HG02981 (cell line): ENCODE data around the gene UBXN11.

Experiments
- ATAC-seq: cut with Tn5 transposase; IDR thresholded peaks from one replicate; pipeline ENCODE4 v1.9.1; 2021; ENCODE audit warnings: mild to moderate bottlenecking, moderate library complexity; ENCODE audit not compliant: unreplicated experiment

Gene UBXN11

GRCh38 chr1:26306290-26307229, at the start of gene UBXN11:
UBXN11 (minus strand) TSS chr1:26306636; CDS start chr1:26302883, 3,753 bp downstream.
- ATAC-seq = peak; percentile 98

- ATAC-seq = no peak
These were observed 49.7 kb upstream of the UBXN11 start for GRCh38 chr1:26356106-26356505.

- no peak for ATAC-seq
These were observed 48.5 kb upstream of the UBXN11 start for GRCh38 chr1:26354972-26355371.

- no peak for ATAC-seq
These were observed 47.8 kb upstream of the UBXN11 start, which contains the start of gene CRYBG2 for GRCh38 chr1:26353976-26354820. CRYBG2 (minus strand) TSS chr1:26354130; CDS start chr1:26346657, 7,473 bp downstream.

GRCh38 chr1:26353210-26353859, 46.9 kb upstream of the UBXN11 start:
- no peak for ATAC-seq

GRCh38 chr1:26352338-26352679, 45.9 kb upstream of the UBXN11 start:
- ATAC-seq = no peak

DNA sequence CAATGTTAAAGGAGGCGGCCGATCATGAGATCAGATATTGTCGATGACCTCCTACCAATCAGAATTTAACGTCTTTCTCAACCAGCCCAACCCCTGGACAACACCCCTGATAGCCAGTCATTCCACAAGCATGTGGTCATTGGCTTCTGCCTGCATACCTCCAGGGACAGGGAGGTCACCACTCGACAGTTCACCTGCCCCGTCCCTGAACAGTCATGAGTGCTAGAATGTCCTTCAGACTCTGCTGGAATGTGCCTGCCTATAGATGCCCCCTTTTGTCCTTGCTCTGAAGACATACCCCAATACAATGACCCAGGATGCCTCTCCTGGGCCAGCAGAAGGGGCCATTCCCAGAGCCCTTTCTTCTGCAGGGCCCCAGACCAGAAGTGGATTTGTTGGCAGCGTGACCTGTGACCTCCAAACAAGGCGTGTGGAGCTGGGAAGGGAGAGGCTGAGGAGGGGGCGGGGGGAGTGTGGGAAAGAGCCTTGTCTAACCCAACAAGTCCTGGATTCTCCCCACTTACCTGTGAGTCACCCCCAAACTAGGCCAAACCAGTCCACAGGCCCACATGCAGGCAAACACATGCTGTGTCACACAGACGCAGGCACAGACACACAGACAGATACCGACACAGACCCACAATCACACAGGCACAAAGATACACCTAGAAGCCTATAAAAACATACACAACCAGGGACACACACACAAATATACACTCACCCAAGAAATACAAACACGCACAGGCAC, 45.3 kb upstream of the UBXN11 start:
- no peak for ATAC-seq

- ATAC-seq = no peak
These were observed 44.5 kb upstream of the UBXN11 start for GRCh38 chr1:26350701-26351589.

DNA sequence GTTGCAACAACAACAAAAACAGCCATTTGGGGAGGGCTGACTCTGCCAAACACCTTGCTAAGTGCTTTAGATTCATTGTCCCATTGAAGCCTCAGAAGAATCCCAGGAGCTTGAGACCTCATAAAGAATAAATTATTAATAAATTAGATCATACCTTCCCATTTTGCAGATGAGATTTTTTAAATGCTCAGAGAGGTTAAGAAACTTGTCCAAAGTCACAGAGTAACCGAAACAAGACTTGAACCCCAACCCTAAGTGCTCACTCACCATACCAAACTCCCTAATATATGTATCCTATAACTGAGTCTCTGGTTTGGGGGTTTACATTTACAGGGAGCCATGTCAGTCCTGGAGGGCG, 43.9 kb upstream of the UBXN11 start:
- ATAC-seq = no peak

GRCh38 chr1:26349877-26350244, 43.4 kb upstream of the UBXN11 start:
- no peak for ATAC-seq

DNA sequence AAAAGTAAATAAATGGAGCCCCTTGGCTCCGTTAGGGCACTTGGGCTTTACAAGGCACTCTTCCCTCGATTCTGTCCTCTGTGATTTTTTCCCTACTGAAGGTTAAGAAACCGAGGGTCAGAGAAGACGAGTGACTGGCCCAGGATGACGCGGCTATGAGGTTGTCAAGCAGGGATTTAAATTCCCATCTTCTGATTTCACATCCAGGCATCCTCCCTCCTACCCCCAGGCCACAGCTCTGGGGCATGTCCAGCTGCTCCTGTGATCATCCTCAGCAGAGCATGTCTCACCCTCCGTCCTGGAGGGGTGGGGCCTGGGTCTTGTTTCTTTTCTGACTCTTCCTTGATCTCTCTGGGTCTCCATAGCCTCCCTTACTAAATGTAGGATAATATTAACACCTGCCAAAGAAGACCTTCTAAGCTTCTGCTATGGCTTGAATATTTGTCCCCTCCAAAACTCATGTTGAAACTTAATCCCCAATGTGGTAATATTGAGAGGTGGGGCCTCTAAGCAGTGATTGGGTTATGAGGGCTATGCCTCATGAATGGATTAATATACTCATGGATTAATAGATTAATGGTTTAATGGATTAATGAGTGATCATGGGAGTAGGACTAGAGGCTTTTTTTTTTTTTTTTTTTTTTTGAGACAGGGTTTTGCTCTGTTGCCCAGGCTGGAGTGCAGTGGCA, 42.9 kb upstream of the UBXN11 start:
- ATAC-seq = no peak

DNA sequence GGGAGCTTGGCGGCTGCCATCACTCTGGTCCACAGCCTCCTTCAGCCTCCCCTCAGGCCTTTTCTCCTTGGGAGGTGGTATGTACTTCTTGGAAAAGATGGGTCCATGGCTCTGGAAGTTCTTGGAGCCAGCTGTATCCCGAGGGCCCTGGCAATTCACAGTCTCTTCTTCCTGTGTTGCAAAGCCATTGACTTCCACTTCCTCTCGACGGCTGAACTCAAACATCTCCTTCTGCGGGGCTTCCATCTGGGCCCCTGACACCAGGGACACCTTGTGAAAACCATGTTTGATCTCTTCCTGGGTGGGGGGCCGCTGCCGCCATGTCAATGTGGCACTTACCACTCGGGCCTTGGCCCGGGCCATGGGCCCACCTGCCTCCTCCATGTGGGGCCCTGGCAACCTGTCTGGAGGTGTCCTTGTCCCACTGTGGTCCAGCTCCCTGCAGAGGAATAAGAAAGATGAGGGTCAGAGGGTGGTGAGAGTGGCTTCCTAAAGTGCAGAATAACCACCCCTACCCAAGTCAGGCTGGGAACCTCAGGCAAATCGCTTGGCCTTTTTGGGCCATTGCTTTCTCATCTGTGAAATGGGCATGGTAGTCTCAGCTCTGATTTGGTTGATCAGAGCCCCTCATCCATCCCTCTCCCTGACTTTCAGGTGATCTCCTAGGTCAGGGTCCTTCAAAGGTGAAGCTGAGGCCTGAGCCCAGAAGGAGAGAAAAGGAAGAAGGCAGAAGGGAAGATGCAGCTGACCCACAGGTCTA, 40.0 kb upstream of the UBXN11 start:
- no peak for ATAC-seq

DNA sequence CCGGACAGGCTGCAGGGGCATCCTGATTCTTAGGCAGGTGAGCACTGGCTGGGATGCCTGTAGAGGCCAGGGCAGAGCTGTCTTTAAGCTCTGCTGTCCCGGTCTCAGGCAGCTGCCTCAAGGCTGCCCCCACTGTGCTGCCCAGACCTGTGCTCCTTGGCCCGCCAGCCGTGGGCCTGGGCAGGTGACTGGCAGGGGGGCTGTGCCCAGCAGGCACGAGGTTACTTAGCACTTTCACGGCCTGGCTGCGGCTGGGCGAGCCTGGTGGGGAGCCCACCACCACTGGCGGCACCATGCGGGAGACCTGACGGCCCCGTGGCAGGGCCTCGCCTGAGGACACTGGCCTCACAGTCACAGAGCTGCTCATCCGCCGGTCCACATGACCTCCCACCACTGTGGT, 39.3 kb upstream of the UBXN11 start:
- no peak for ATAC-seq

DNA sequence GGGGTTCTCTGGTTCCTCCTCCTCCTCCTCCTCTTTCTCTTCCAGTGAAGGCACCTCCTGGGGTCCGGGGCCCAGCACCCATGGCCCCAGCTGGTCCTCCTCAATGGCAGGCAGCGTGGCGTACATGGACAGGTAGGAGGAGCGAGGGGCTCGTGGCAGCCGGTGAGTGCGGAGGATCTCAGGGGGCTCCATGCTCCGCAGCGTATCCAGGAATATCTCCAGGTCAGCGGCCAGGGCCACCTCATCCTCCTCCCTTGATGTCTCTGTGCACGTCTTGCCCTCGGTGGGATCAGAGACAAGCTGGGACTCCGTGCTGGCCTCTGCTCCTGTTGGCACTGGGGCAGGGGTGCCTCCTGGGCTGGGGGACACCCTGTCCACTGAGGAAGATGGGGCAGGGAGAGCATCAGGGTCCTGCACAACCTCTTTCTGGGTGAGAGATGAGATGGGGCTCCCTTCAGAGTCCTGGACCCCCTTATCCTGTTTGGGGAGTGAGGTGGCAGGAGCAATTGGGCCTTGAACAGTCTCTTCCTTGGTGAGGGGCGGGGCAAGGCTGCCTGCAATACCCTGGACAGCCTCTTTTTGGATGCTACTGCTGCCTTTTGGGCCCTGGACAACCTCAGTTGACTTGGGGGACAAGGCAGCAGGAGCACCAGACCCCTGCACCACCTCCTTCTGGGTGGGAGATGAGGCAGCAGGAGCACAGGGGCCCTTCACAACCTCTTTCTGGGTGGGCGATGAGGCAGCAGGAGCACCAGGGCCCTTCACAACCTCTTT, 37.9 kb upstream of the UBXN11 start:
- ATAC-seq = no peak

GRCh38 chr1:26340047-26340481, 33.6 kb upstream of the UBXN11 start:
- no peak for ATAC-seq

GRCh38 chr1:26338670-26339069, 32.2 kb upstream of the UBXN11 start:
- no peak for ATAC-seq

- ATAC-seq = no peak
These were observed 31.2 kb upstream of the UBXN11 start for GRCh38 chr1:26337625-26338024.

GRCh38 chr1:26337206-26337535, 30.7 kb upstream of the UBXN11 start:
- no peak for ATAC-seq
